Measurements from ENCODE around the gene SSTR1. TPM values are rescaled to one million over a fixed set of nuclear protein-coding genes. Genes with fewer than 3 reads are reported as not detected.

The SSTR1 gene
- polyA plus RNA-seq, 2 of the 4 experiments (the other 2 are of a cell fraction) = not detected

GRCh38 chr14:38252066-38252710 is 44.5 kb downstream of the SSTR1 start:
- TF ChIP-seq KDM1A (IDR thresholded peaks at IDR 0.05; ENCODE audit: low read depth) (no peak), RCOR1 (IDR thresholded peaks at IDR 0.05; ENCODE audit: low read depth, low read length) (no peak), CHD4 (IDR thresholded peaks at IDR 0.05; ENCODE audit: borderline replicate concordance) (no peak), EHF (CRISPR knock-in tag; IDR thresholded peaks at IDR 0.05) (no peak), ESRRA (IDR thresholded peaks at IDR 0.05; ENCODE audit: borderline replicate concordance, low read length) (no peak), FOSL2 (IDR thresholded peaks at IDR 0.05) (no peak), FOSL2 (CRISPR knock-in tag; IDR thresholded peaks at IDR 0.05) (no peak), KDM5A (IDR thresholded peaks at IDR 0.05) (no peak)
- FAIRE-seq (no peak), ATAC-seq (no peak), DNase-seq (ENCODE audit: low read depth in 1 of 2, low spot score in 1 of 2) (no peak)
- Histone ChIP-seq H3K27ac (no peak overlapping the region), H3K4me3 (no peak overlapping the region), H3K4me1 (no peaks in the 10 kb centered on the region), H3K4me2 (no peak overlapping the region), H3K9me3 (no peaks in the 10 kb centered on the region)
- 22% methylated on average over 4 of the region's 4 CpGs for WGBS (ENCODE audit: missing lambda C conversion rate)
- POLR2A ChIA-PET = no interaction called here
- CTCF ChIA-PET = no interaction called here

DNA sequence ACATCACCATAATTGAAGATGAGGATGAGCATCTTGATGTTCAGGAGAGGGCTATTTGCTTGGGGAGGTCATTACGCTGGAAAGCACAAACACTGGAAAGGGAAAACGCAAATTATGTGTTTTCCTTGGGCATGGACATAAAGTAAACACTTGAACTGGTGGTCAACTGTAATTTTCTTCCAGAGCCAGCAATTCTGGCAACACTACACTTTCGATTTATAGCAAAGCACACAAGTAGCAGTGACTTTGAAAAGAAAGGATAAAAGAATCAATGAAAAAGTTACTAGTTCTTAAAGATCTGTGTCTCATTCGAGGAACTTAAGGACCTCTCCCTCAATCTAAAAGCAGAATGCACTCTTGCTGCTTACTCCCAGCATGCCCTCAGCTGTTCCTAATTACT is 46.0 kb downstream of the SSTR1 start:
- TF ChIP-seq MAX (IDR thresholded peaks at IDR 0.05) (no peak), NR3C1 (IDR thresholded peaks at IDR 0.05) (no peak), TP53 (CRISPR knock-in tag; IDR thresholded peaks at IDR 0.05) (no peak), USF2 (IDR thresholded peaks at IDR 0.05) (no peak), POLR2A (IDR thresholded peaks at IDR 0.05; ENCODE audit: low read length) (no peak)
- Histone ChIP-seq H3K4me3 (no peak overlapping the region), H3K4me1 (no peaks in the 10 kb centered on the region), H3K4me2 (no peak overlapping the region), H3K9me3 (no peaks in the 10 kb centered on the region), H3K27ac (no peak overlapping the region)
- ChIA-PET CTCF (no interaction called here), POLR2A (no interaction called here)
- DNase-seq (ENCODE audit: low read depth in 1 of 2, low spot score in 1 of 2) = no peak
- 2% methylated on average over 4 of the region's 4 CpGs for WGBS (ENCODE audit: missing lambda C conversion rate)
- ATAC-seq = no peak
- FAIRE-seq = no peak

DNA sequence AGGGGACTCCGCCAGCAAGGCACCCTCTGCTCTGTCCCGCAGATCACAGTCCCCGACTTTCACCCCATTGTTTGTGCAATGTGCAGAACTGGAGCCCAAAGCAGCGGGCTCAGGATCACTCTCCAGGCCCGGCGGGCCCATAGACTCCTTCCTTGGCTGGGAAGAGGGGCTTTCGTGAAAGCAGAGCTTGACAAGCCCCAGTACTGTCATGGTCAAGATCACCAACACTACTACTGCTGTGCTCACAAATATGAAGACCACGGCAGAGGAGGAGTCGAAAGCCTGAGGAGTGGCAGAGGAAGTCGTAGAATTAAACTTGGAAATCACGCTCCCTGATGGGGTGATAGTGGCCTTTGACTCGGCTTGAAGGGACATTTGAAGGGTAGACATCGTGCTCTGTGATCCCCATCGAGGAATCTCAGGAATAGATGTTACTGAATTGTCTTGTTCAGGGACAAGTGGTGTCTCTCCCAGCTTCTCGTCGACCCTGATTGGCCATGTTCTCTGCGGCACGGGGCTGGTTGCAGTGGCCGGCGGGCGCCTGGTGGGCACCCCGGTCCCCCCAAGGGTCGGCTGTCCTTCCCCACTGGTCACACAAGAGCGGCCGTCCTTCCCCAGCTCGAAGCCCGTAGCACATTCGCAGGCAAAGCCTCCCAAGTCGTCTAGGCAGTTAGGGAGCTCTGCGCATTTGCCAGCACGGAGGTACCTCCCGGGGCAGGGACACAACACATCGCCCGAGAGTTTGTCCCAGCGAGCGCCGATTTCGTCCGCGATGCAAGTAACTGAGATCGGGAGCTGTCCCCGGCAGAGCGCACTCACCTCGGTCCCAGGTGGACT is 47.1 kb downstream of the SSTR1 start:
- DNase-seq (ENCODE audit: low read depth in 1 of 2, low spot score in 1 of 2) = no peak
- no peak overlapping the region for H3K4me2 ChIP-seq
- CTCF ChIA-PET = no interaction called here
- TF ChIP-seq NR3C1 (IDR thresholded peaks at IDR 0.05) (no peak), JUNB (IDR thresholded peaks at IDR 0.05) (no peak), ZFP36 (IDR thresholded peaks at IDR 0.05; ENCODE audit: borderline replicate concordance, partially characterized antibody) (no peak), GATA3 (IDR thresholded peaks at IDR 0.05; ENCODE audit: borderline replicate concordance) (no peak), CHD2 (IDR thresholded peaks at IDR 0.05; ENCODE audit: low read length, partially characterized antibody) (no peak), RAD21 (conservative IDR thresholded peaks at IDR 0.05 in 1 of 2, IDR thresholded peaks at IDR 0.05 in 1 of 2) (no peak), HDAC2 (IDR thresholded peaks at IDR 0.05) (no peak), RFX5 (IDR thresholded peaks at IDR 0.05) (no peak), JUN (IDR thresholded peaks at IDR 0.05) (no peak), ESRRA (IDR thresholded peaks at IDR 0.05; ENCODE audit: borderline replicate concordance, low read length) (no peak), POLR2A (IDR thresholded peaks at IDR 0.05; ENCODE audit: low read length) (no peak), CEBPB (IDR thresholded peaks at IDR 0.05) (no peak), BCL3 (IDR thresholded peaks at IDR 0.05) (no peak)
- no peak for FAIRE-seq
- no peak overlapping the region for H3K27ac ChIP-seq
- no peaks in the 10 kb centered on the region for H3K9me3 ChIP-seq
- H3K4me1 ChIP-seq = no peaks in the 10 kb centered on the region
- no peak overlapping the region for H3K4me3 ChIP-seq
- ATAC-seq = no peak; a peak in 1 of 6 replicates
- POLR2A ChIA-PET = no interaction called here
- 24% methylated on average over 24 of the region's 44 CpGs for WGBS (ENCODE audit: missing lambda C conversion rate)

Measured in A549 (cell line).